ENCODE results near the gene PLPPR2. TPM values are rescaled to one million over a fixed set of nuclear protein-coding genes. Genes with fewer than 3 reads are reported as not detected.

The PLPPR2 gene
- total and polyA plus RNA-seq, 12 donors, result 4.1 to 19.8 (median 10.6) TPM

GRCh38 chr19:11335449-11336146 is 19.6 kb upstream of the PLPPR2 start:
- H3K36me3 ChIP-seq, result peaks cover 0 to 69% (median 30%) of the 10 kb centered on the region in 9 donors

GRCh38 chr19:11337080-11337479 is 18.2 kb upstream of the PLPPR2 start:
- no peaks in the 10 kb centered on the region for H3K9me3 ChIP-seq
- 84 to 85% methylated on average over 14 of the region's 14 CpGs for WGBS, 2 donors
- no peak for ATAC-seq
- TF ChIP-seq CTCF (IDR thresholded peaks at IDR 0.05), result no peak
- intact Hi-C loops (cut with DNase I), result loop anchor here in 2 of 10 donors (5.0 kb wide), 2 partner anchors 35 to 40 kb away; partner anchors contain the start of genes SWSAP1 (in 1 of the 2) and TSPAN16 (in 1 of the 2)
- H3K4me1 ChIP-seq, result peaks cover 3 to 33% (median 10%) of the 10 kb centered on the region in 9 donors
- peak overlapping the region in 1 of 10 donors; percentile 89 for H3K27ac ChIP-seq
- no peak for DNase-seq
- H3K4me3 ChIP-seq, result peak overlapping the region in 1 of 10 donors; percentile 79
- peaks cover 0 to 64% (median 30%) of the 10 kb centered on the region in 9 donors for H3K36me3 ChIP-seq
- no peaks in the 10 kb centered on the region for H3K27me3 ChIP-seq

More at GRCh38 chr19:11335449-11336146, 19.6 kb upstream of the PLPPR2 start:
- H3K4me3 ChIP-seq, result no peak overlapping the region
- intact Hi-C loops (cut with DNase I), result loop anchor here in 2 of 10 donors (5.0 kb wide), 2 partner anchors 37 to 38 kb away; partner anchors contain the start of genes SWSAP1 (in 1 of the 2) and TSPAN16 (in 1 of the 2)
- no peak overlapping the region for H3K27ac ChIP-seq
- peaks cover 3 to 33% (median 10%) of the 10 kb centered on the region in 9 donors for H3K4me1 ChIP-seq
- WGBS, 2 donors, result 96 to 97% methylated on average over 17 of the region's 17 CpGs
- no peak for ATAC-seq
- no peaks in the 10 kb centered on the region for H3K27me3 ChIP-seq
- TF ChIP-seq CTCF (IDR thresholded peaks at IDR 0.05), result no peak
- no peaks in the 10 kb centered on the region for H3K9me3 ChIP-seq
- no peak for DNase-seq

GRCh38 chr19:11338121-11338520 is 17.1 kb upstream of the PLPPR2 start:
- Histone ChIP-seq H3K36me3 (peaks cover 0 to 63% (median 29%) of the 10 kb centered on the region in 9 donors), H3K27me3 (no peaks in the 10 kb centered on the region), H3K27ac (peak overlapping the region in 4 of 10 donors; percentile 77 to 89 (median 88)), H3K9me3 (no peaks in the 10 kb centered on the region), H3K4me1 (peaks cover 3 to 33% (median 10%) of the 10 kb centered on the region in 9 donors), H3K4me3 (peak overlapping the region in 6 of 10 donors; percentile 73 to 84 (median 80))
- ATAC-seq, result no peak
- 93 to 96% methylated on average over 7 of the region's 7 CpGs for WGBS, 2 donors
- intact Hi-C loops (cut with DNase I), result loop anchor here in 2 of 10 donors (2.0 to 5.0 kb wide), 3 partner anchors 27 to 41 kb away; partner anchors contain the start of genes SWSAP1 (in 1 of the 2) and TSPAN16 (in 1 of the 2)
- no peak for DNase-seq
- no peak for TF ChIP-seq CTCF (IDR thresholded peaks at IDR 0.05)

- WGBS, 2 donors, result 39 to 40% methylated on average over 21 of the region's 21 CpGs
- peak; percentile 7 to 31 (median 20) for ATAC-seq
- intact Hi-C loops (cut with DNase I), result loop anchor here in 3 of 10 donors (1.0 to 5.0 kb wide), 4 partner anchors 28 to 43 kb away; partner anchors contain the start of genes SWSAP1 (in 1 of the 3) and TSPAN16 (in 1 of the 3)
Observed at GRCh38 chr19:11338569-11339253, 16.5 kb upstream of the PLPPR2 start.

More at GRCh38 chr19:11338569-11339253, 16.5 kb upstream of the PLPPR2 start:
- no peak for DNase-seq
- Histone ChIP-seq H3K4me3 (peak overlapping the region; percentile 58 to 84 (median 81)), H3K36me3 (peaks cover 0 to 62% (median 26%) of the 10 kb centered on the region in 9 donors), H3K9me3 (no peaks in the 10 kb centered on the region), H3K4me1 (peaks cover 3 to 38% (median 11%) of the 10 kb centered on the region in 9 donors), H3K27me3 (no peaks in the 10 kb centered on the region), H3K27ac (peak overlapping the region; percentile 23 to 91 (median 82))
- TF ChIP-seq CTCF (IDR thresholded peaks at IDR 0.05), result no peak
